ENCODE measurements around the gene TMEM123. TPM values are rescaled to one million over a fixed set of nuclear protein-coding genes. Genes with fewer than 3 reads are reported as not detected.

Gene TMEM123
- polyA plus RNA-seq, 3 donors: 68.7 to 368 (median 263) TPM

GRCh38 chr11:102419181-102419580 is 33.4 kb downstream of the TMEM123 start:
- TF ChIP-seq CTCF (IDR thresholded peaks at IDR 0.05): no peak
- intact Hi-C loops (cut with micrococcal nuclease): no loop called here
- H3K9ac ChIP-seq (ENCODE audit: insufficient read depth, low read length, poor library complexity, severe bottlenecking): no peak overlapping the region
- peaks cover 0 to 22% of the 10 kb centered on the region in 2 donors for H3K36me3 ChIP-seq (replicated peaks in 1 of 2; ENCODE audit: control insufficient read depth in 1 of 2, insufficient read depth in 2 of 2, low read length in 2 of 2)
- H3K4me1 Mint-ChIP-seq: peaks cover 16% of the 10 kb centered on the region
- H3K27ac ChIP-seq (ENCODE audit: low read depth in 1 of 2, low read length in 2 of 2): no peak overlapping the region
- no peak for DNase-seq
- H3K9me3 ChIP-seq (replicated peaks in 1 of 2; ENCODE audit: control insufficient read depth in 1 of 2, insufficient read depth in 1 of 2, low read length in 2 of 2): no peaks in the 10 kb centered on the region
- H3K4me1 ChIP-seq (ENCODE audit: control insufficient read depth in 1 of 2, insufficient read depth in 2 of 2, low read length in 2 of 2): no peaks in the 10 kb centered on the region
- no CpG with 5 or more reads among the region's 3 CpGs for WGBS (ENCODE audit: insufficient coverage)
- H4K20me1 ChIP-seq (ENCODE audit: insufficient read depth, low read length): peaks cover 100% of the 10 kb centered on the region
- H3K4me2 ChIP-seq (replicated peaks; ENCODE audit: extremely low read depth, low read length, poor library complexity, severe bottlenecking): no peak overlapping the region
- H3K79me2 ChIP-seq (ENCODE audit: insufficient read depth, low read length): peaks cover 95% of the 10 kb centered on the region
- no peaks in the 10 kb centered on the region for H3K27me3 ChIP-seq (ENCODE audit: control insufficient read depth in 2 of 2, insufficient read depth in 2 of 2, low read length in 2 of 2)
- H3K36me3 Mint-ChIP-seq: peaks cover 12 to 32% of the 10 kb centered on the region in 2 donors
- H3K27me3 Mint-ChIP-seq (ENCODE audit: low read depth in 3 of 3): peaks cover 0 to 1% (median 0%) of the 10 kb centered on the region in 3 donors
- no peak overlapping the region for H3K27ac Mint-ChIP-seq
- H2AFZ ChIP-seq (ENCODE audit: insufficient read depth, low read depth, low read length, poor library complexity, severe bottlenecking): no peak overlapping the region
- peaks cover 0 to 6% (median 0%) of the 10 kb centered on the region in 7 donors for H3K9me3 Mint-ChIP-seq
- no peak overlapping the region for H3K4me3 ChIP-seq (replicated peaks in 1 of 3; ENCODE audit: low read depth in 2 of 3, low read length in 3 of 3)
- no peak overlapping the region for H3K4me3 Mint-ChIP-seq

GRCh38 chr11:102416976-102417375 is 35.6 kb downstream of the TMEM123 start:
- DNase-seq: no peak
- Mint-ChIP-seq H3K27me3 (ENCODE audit: low read depth in 3 of 3) (peaks cover 0 to 1% (median 0%) of the 10 kb centered on the region in 3 donors), H3K27ac (peak overlapping the region in 2 of 7 donors; percentile 17 to 46), H3K36me3 (peaks cover 12 to 38% of the 10 kb centered on the region in 2 donors), H3K4me3 (no peak overlapping the region), H3K4me1 (peaks cover 19% of the 10 kb centered on the region), H3K9me3 (peaks cover 0 to 6% (median 0%) of the 10 kb centered on the region in 7 donors)
- no peaks in the 10 kb centered on the region for H3K27me3 ChIP-seq (ENCODE audit: control insufficient read depth in 2 of 2, insufficient read depth in 2 of 2, low read length in 2 of 2)
- WGBS (ENCODE audit: insufficient coverage): 100% methylated on average over 1 of the region's 2 CpGs
- intact Hi-C loops (cut with micrococcal nuclease): no loop called here
- H3K9me3 ChIP-seq (replicated peaks in 1 of 2; ENCODE audit: control insufficient read depth in 1 of 2, insufficient read depth in 1 of 2, low read length in 2 of 2): no peaks in the 10 kb centered on the region
- no peaks in the 10 kb centered on the region for H3K4me1 ChIP-seq (ENCODE audit: control insufficient read depth in 1 of 2, insufficient read depth in 2 of 2, low read length in 2 of 2)
- H3K4me3 ChIP-seq (replicated peaks in 1 of 3; ENCODE audit: low read depth in 2 of 3, low read length in 3 of 3): no peak overlapping the region
- no peak overlapping the region for H3K9ac ChIP-seq (ENCODE audit: insufficient read depth, low read length, poor library complexity, severe bottlenecking)
- no peak overlapping the region for H3K27ac ChIP-seq (ENCODE audit: low read depth in 1 of 2, low read length in 2 of 2)
- H3K4me2 ChIP-seq (replicated peaks; ENCODE audit: extremely low read depth, low read length, poor library complexity, severe bottlenecking): no peak overlapping the region
- peaks cover 95% of the 10 kb centered on the region for H3K79me2 ChIP-seq (ENCODE audit: insufficient read depth, low read length)
- H4K20me1 ChIP-seq (ENCODE audit: insufficient read depth, low read length): peaks cover 100% of the 10 kb centered on the region
- H3K36me3 ChIP-seq (replicated peaks in 1 of 2; ENCODE audit: control insufficient read depth in 1 of 2, insufficient read depth in 2 of 2, low read length in 2 of 2): peaks cover 0 to 18% of the 10 kb centered on the region in 2 donors
- no peak for TF ChIP-seq CTCF (IDR thresholded peaks at IDR 0.05)
- no peak overlapping the region for H2AFZ ChIP-seq (ENCODE audit: insufficient read depth, low read depth, low read length, poor library complexity, severe bottlenecking)

Measured in CD14-positive monocyte (primary cell).